Lower leg skin (tissue), 4 donors: Measurements from ENCODE around the gene TDRD3. TPM values are rescaled to one million over a fixed set of nuclear protein-coding genes. Genes with fewer than 3 reads are reported as not detected.
A peak's percentile ranks its signal among the peaks of the same experiment; 100 is the strongest.

ENCODE experiments used
- DNase-seq, 2 donors: peaks; one replicate each; pipeline ENCODE4 v3.0.0-alpha.2; 2019; ENCODE audit warnings: low spot score in 2 of 2
- H3K4me3 ChIP-seq: fragments of 200-600 bp; sonication (generic); 2 replicates; pipeline ENCODE4 v1.5.1; 2017; ENCODE audit warnings: mild to moderate bottlenecking, low read depth; ENCODE audit not compliant: poor library complexity, severe bottlenecking
- CTCF ChIP-seq, 3 donors: fragments of 450-650 bp; IDR thresholded peaks; one replicate each; pipeline ENCODE4 v1.5.1; 2016; ENCODE audit warnings: antibody characterized with exemption in 3 of 3, mild to moderate bottlenecking in 3 of 3, moderate library complexity in 2 of 3
- POLR2A ChIP-seq, 2 donors: fragments of 450-650 bp; IDR thresholded peaks; one replicate each; pipeline ENCODE4 v1.6.1; 2016 to 2017; ENCODE audit warnings: antibody characterized with exemption in 2 of 2, mild to moderate bottlenecking in 1 of 2, moderate library complexity in 1 of 2
- WGBS, 2 donors: methylation state at CpG; one replicate each; pipeline ENCODE4 v1.1.5; 2018; 5-methylcytosine and 5-hydroxymethylcytosine counted together
- intact Hi-C: fragments of 100-400 bp; cut with DNase I; formaldehyde crosslinking; loops from one replicate; pipeline ENCODE4 v1.15.0; 2023; ENCODE audit warnings: low total_unique reads
- total RNA-seq, 4 donors: library from RNA; depleted of rRNA; stranded (reverse); fragments of >200 nt; gene quantifications; one replicate each; pipeline ENCODE4 v1.1.0, GENCODE V29; 2016

TDRD3 gene
- total RNA-seq = 10 to 100 TPM; 12.5 to 21.5 (median 18.2) TPM

- H3K4me3 ChIP-seq = peak within 1 kb of the TSS; percentile 57
- 0 to 1% methylated on average over 53 to 56 of the region's 84 CpGs for WGBS, 2 donors
- DNase-seq = peak; percentile 74 to 96
- intact Hi-C loops = no loop called here
- TF ChIP-seq CTCF (IDR thresholded peaks at IDR 0.05) (peak in 1 of 3 donors; percentile 64), POLR2A (IDR thresholded peaks at IDR 0.05) (no peak)
Observed at GRCh38 chr13:60396783-60397703, at the start of gene TDRD3. Gene TDRD3, plus strand, starts transcription at chr13:60397220. Its CDS starts 145 bp downstream, at chr13:60397365.

GRCh38 chr13:60347690-60348089 is 49.3 kb upstream of the TDRD3 start:
- no peak for DNase-seq
- TF ChIP-seq POLR2A (IDR thresholded peaks at IDR 0.05) (no peak), CTCF (IDR thresholded peaks at IDR 0.05) (no peak)
- intact Hi-C loops = no loop called here
- H3K4me3 ChIP-seq = no peak overlapping the region
- WGBS, 2 donors = 64 to 66% methylated on average over 2 of the region's 2 CpGs

- WGBS, 2 donors = 50 to 61% methylated on average over 3 of the region's 3 CpGs
- TF ChIP-seq POLR2A (IDR thresholded peaks at IDR 0.05) = no peak
- no peak for TF ChIP-seq CTCF (IDR thresholded peaks at IDR 0.05)
- no peak for DNase-seq
- no peak overlapping the region for H3K4me3 ChIP-seq
- intact Hi-C loops = no loop called here
Observed at GRCh38 chr13:60348097-60348496, 48.9 kb upstream of the TDRD3 start.

- no peak for TF ChIP-seq CTCF (IDR thresholded peaks at IDR 0.05)
- no peak for TF ChIP-seq POLR2A (IDR thresholded peaks at IDR 0.05)
- H3K4me3 ChIP-seq = no peak overlapping the region
- WGBS, 2 donors = 25 to 49% methylated on average over 2 of the region's 2 CpGs
- intact Hi-C loops = no loop called here
- DNase-seq = no peak
Observed at GRCh38 chr13:60351326-60351725, 45.7 kb upstream of the TDRD3 start.

- intact Hi-C loops = no loop called here
- DNase-seq = no peak
- TF ChIP-seq CTCF (IDR thresholded peaks at IDR 0.05) (no peak), POLR2A (IDR thresholded peaks at IDR 0.05) (no peak)
- H3K4me3 ChIP-seq = no peak overlapping the region
- WGBS, 2 donors = 54 to 62% methylated on average over 4 of the region's 4 CpGs
Observed at GRCh38 chr13:60351855-60352615, 45.0 kb upstream of the TDRD3 start.
